Activated CD4-positive, alpha-beta T cell treated with anti-CD3 and anti-CD28 coated beads for 24 hours (primary cell): ENCODE results near the gene ELMOD1.
A peak's percentile ranks its signal among the peaks of the same experiment; 100 is the strongest.
"Not testable (repeated sequence)": the region's sequence is repeated elsewhere in the genome, so short reads cannot be mapped to it uniquely, and the experiment has no call there.

ENCODE experiments used
- DNase-seq, 2 donors: peaks; one replicate each; pipeline ENCODE4 v3.0.0-alpha.2; 2020; ENCODE audit warnings: low read depth in 2 of 2

ELMOD1 gene

DNA sequence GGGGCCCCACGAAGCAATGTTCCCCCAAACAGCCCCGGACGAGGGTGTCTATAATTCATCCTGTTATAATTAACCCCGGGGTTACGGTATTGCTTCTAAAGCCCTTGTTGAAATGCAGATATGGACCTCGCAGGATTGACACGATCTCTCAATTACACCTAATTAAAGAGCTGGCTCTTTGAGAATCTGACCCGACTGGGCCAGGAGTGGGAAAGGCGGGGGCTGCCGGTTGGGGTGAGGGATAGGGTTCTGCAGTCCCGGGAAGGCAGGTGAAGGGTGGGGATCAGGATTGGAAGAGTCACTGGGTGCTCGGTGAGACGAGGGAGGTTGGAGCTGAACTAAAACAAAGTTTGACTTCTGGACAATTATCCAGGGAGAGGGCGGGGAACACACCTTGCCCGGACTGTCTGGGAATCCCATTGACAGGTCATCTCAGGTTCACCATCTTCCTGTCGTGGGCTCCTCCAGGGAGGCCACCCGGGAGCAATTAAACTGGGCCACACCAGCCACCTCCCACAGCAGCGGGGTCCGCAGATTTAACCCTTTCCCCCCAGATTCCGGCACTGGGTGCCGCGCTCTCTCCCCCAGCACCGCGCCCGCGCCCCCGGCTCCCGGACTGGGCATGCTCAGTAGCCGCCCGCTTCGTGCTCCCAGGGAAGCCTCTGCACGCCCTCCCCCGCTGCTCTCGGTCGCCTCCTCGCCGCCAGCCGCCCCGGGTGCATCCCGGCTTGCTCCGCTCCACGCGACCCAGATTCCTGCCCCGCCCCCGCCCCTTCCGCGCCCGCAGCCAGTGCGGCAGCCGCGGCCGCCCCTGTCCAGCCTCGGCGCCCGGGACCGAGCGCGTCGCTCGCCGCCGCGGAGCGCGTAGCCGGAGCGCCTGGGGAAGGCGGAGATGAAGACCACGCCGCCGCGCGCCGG lies at the start of gene ELMOD1:
ELMOD1 (plus strand) TSS at position 688 of the 918 bp plus-strand sequence. CDS start 27,043 bp downstream, outside the sequence.
- DNase-seq = peak in 1 of 2 donors; percentile 25

- no peak for DNase-seq
These were observed 45.8 kb upstream of the ELMOD1 start for GRCh38 chr11:107545101-107545514.

DNA sequence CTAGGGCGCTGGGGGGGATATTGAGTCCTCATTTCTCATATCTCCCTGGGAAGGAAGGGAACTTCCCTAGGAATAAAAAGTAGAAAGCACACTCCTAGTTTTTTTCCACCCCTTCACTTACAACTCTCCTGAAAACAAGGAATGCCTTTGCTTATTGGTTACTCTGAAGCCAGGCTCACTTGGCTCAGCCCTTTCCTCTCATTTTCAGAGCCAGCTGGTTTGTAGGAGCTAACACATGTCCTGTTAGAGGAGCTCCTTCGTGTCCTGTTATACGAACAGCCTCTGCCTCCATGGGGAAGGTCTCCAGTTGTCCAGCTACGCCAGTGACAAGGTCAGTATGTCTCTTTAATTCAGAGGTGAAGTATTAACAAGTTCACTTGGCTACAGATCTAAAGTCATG lies 43.0 kb upstream of the ELMOD1 start:
- DNase-seq = no peak

DNA sequence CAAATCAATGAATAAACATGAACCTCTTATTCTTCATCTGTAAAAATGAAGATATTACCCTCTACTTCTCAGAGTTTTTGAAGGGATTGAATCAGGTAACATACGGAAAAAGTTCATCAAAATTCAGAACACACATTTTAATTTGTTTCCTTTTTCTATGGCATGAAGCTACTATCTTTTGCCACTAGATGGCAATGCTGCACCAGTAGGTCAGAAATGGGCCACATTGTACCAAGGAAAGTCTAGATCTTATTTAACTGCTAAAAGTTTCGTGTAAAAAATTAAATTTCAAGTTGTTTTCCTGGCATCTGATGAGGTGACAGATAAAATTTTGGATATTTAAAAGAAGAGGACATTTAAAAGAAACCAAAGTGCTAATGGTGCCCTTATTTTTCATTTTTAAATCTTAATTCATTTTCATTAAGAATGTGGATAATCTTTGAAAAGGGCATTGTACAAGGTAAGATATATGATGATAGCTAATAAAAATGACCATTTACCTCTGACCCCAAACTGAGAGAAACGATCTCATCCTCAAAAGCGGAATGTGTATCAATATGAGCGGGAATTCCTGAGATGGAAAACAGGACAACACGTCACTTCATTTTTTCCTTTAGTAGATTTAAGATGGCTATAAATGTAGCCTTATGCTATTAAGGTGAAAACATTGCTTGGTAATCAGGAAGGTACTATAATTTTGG lies 41.5 kb upstream of the ELMOD1 start:
- no peak for DNase-seq

DNA sequence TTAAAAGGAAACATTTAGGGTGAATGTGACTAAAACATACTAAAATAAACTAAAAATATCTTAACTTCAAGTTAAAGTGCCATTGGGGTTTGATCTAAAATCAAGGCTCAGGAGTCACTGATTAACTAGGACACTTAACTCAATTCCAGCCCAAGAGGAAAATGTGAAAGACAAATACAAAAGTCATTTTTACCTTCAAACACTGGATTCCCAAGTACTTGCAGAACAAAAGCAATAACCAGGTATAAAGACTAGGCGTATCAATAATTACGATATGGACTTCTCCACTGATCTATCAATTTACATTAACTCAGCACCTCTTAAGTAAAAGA lies 41.0 kb upstream of the ELMOD1 start:
- DNase-seq = no peak

DNA sequence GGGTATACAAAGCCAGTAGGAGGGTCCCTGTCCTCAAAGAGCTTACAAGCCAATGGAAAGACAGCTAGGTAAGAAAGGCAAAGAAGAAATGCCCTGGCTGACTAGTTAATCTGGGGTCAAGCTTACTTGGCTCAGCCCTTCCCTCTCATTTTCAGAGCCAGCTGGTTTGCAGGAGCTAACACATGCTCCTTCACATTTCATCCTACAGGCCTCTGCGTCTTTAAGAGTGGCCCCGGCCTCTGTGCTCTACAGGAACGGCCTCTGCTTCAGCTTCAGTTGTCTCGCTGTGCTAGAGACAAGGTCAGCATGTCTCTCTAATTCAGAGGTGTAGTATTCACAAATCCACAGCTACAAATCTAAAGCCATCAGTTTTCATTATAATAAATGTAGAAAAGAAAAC lies 40.6 kb upstream of the ELMOD1 start:
- DNase-seq = no peak

GRCh38 chr11:107561688-107562087 lies 29.3 kb upstream of the ELMOD1 start:
- DNase-seq = no peak

DNA sequence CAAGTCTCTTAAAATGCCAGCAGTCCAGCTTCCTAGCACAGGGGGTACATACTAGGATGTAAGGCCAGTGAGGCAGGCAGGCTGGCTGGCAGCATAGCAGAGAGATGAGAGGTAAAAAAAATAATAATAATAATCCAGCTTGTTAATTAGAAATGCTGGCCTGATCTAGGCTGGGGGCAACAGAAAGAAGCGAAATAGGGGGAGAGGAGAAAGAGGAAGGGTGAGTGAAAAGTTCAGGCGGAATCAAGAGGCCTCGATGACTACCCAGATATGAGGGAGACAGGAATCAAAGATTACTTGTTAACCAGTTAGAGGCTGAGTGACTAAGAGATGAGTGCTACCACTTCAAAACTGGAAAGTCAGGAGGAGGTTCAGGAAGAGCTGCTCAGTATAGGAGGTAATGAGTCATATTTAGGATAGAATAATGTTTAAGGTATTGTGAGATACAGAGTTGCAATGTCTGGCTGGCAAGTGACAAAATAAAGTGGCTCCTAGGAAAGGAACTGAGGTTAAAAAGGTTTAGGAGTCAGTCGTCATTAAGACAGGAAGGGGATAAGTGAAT lies 28.2 kb upstream of the ELMOD1 start:
- DNase-seq = no peak

DNA sequence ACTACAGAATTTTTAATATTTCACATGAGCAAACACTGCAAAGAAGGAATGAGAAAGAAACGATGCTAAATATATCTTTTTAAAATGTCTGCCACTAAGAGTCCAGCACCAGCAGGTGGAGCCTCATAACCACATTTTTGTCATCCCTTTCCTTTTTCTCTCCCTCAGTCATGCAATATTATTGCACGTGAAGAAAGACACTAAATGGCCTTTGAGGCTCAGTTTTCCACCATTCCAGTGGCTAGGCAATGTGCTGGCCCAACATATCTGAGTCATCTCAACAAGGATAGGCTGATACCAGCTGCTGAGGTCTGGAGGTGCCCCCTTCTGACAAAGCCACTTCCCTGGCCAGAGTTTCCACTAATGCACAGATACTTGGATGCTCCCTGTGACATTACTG lies 27.2 kb upstream of the ELMOD1 start:
- peak in 1 of 2 donors; percentile 5 for DNase-seq

GRCh38 chr11:107564877-107565218 lies 26.1 kb upstream of the ELMOD1 start:
- no peak for DNase-seq

- peak; percentile 62 to 65 for DNase-seq
These were observed 25.6 kb upstream of the ELMOD1 start, which contains the start of gene ALKBH8 for GRCh38 chr11:107565219-107565937. Gene ALKBH8 (minus strand): TSS chr11:107565735. CDS start chr11:107560893, 4,842 bp downstream.

DNA sequence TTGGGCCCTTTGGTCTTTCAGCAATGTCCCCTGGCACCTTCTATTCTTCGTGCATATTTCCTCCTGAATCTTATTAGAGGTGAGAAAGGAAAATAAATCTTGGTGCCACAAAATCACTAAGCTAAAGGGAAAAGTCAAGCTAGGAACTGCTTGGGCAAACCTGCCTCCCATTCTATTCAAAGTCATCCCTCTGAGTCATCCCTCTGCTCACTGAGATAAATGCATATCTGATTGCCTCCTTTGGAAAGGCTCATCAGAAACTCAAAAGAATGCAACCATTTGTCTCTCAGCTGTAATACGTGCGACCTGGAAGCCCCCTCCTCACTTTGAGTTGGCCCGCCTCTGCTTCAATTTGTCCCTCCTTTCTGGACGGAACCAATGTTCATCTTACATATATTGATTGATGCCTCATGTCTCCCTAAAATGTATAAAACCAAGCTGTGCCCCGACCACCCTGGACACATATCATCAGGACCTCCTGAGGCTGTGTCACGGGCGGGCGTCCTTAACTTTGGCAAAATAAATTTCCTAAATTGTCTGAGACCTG lies 24.9 kb upstream of the ELMOD1 start:
- DNase-seq = not testable (repeated sequence)

DNA sequence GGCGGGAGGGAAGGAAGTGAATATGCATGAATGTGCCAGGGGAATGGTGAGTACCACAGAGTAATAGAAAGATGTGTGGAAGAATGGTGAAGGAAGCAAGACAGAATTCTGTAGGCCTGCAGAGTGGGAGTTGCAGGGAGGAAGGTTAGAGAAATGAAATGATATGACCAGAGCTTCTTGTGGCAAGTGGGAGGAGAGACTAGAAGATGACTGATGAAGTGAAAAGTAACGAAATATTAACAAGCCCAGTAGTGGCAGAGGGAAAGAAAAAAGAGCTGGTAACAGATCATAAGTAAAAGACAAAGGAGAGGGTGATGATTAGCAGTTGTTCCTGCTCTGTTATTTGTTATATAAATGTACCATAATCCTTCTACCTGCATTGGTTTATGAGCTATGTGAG lies 24.4 kb upstream of the ELMOD1 start:
- DNase-seq = no peak

DNA sequence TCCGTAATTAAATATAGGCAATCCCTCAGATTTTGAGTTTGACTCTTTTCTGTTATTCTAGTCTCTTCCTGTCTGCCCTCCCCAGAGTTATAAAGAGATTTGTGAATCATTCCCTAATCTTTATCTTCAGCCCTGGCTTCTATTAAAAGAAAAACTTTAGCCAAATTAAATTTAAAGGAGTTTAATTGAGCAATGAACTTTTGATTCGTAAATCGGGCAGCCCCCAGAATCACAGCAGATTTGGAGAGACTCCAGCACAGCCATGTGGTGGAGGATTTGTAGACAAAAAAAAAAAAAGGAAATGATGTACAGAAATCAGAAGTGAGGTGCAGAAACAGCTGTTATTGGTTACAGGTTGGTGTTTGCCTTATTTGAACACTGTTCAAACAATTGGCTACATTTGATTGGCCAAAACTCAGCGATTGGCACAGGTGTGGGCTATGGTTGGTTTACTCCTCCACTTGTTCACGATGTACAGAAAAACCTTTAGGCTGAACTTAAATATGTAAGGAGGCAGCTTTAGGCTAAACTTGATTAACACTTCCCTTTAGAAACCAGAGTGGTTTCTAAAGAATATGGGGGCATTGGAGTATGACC lies 23.1 kb upstream of the ELMOD1 start:
- DNase-seq = no peak

DNA sequence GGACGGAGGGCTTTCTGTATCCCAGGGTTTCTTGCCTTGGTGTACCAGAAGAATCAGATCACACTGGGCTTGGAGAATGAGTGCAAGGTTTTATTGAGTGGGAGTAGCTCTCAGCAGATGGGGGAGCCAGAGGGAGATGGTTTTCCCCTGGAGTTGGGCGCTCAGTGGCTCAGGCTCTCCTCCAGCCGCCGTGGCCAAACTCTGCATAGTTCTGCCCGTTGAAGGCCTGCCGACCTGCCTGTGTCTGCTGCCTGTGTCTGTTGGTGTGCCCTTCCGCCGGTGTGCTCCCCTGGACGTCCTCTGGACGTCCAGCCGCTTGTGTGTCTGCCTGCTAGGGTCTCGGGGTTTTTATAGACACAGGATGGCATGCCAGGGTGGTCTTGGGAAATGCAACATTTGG lies 20.9 kb upstream of the ELMOD1 start:
- no peak for DNase-seq

DNA sequence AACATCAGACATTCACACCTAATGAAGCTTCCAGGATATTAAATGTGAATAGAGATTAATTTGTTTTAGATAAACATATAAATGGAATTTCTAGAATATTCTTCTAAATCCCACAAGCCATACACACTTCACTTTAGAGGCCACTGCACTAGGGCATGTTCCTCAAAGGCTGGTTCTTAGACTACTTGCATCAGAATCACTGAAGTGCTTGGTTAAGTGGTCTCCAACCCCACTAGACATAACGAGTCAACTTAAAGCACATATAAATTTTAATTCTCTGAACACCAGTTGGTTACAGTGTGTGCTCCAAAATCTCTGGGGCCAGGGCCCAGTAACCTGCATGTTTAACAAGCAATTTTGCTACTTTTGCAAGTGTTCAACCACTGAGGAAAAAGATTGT lies 17.5 kb upstream of the ELMOD1 start:
- DNase-seq = no peak

DNA sequence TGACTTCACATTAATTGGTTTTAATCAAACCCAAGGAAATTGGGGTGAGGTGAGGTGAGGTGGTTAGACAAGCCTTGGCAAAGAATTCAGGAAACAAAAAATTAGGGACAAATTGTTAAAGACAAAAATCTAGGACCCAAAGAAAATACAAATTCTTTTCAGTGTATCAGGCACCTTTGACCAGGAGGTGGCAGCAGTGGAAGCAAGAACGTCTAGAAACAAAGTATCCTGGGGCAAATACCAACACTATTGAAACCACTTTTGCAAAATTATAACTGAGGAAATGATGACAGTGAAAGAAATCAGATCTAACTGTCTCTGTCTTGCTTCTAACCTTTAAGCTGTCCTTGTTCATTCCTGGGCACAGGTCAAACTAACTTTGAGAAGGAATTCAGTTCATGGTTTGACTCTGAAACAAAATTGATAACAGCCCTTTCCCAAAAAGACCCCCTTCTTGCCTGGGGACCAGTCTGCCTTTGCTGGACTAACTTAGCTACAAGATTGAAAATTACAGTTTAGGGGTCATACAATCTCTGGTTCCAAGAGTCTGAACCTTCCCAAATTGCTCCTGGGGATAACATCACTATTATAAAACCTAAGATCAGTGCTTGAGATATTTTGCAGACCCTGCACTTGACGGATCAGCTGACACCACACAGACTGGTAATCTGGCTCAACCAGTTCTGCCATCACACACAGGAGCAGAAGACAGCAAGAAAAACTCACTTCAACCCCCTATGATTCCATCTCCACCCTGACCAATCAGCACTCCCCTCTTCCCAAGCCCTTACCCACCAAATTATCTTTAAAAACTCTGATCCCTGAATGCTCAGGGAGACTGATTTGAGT lies 14.2 kb upstream of the ELMOD1 start:
- DNase-seq = peak in 1 of 2 donors; percentile 52

DNA sequence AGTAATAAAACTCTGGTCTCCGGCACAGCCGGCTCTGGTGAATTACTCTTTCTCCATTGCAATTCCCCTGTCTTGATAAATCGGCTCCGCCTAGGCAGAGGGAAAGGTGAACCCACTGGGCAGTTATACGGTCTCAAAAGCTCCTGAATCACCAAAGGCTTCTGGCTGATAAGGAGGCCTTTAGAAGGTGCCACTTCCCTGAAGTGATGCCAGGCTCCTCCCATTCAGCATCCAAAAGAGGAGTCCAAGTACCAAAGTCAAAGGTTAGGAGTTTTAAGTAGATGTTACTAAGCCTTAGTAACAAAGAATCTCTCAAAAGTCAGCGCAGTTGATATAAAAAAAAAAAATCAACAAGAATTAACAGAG lies 13.6 kb upstream of the ELMOD1 start:
- no peak for DNase-seq

- DNase-seq = not testable (repeated sequence)
These were observed 11.8 kb upstream of the ELMOD1 start for GRCh38 chr11:107579169-107579568.

DNA sequence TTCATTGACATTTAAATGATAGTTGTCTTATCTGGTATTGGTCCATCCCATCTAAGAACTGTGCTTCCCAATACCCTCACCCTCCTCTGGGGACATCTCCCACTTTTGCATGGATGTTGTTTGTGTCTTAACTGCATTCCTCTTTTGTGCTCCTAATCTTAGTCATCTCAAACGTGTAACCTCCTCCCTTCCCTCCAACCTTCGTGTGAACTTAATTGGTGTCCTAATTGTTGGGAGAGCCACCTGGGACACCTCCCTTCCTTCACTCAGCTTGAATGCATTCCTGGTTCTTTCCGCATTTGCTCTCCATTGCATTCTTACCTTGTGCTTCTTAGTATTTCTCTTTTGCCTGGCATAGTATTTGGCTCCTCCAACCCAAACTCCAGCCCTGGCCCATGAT lies 9.8 kb upstream of the ELMOD1 start:
- no peak for DNase-seq
